HL-60 (cell line): ENCODE results near the gene SOAT2.

Source experiments
- DNase-seq, 2 experiments: peaks; one replicate each; pipeline ENCODE4 v3.0.0-alpha.2; 2010 to 2020; ENCODE audit warnings: low read depth in 1 of 2, low spot score in 1 of 2
- H3K27ac ChIP-seq: fragments of 250-450 bp; sonication (Bioruptor Pico); replicated peaks from 2 replicates; pipeline ENCODE4 v1.5.1; 2020; ENCODE audit warnings: mild to moderate bottlenecking, moderate library complexity
- H3K27me3 ChIP-seq: fragments of 250-450 bp; sonication (Bioruptor Pico); 2 replicates; pipeline ENCODE4 v1.5.1; 2021; ENCODE audit warnings: mild to moderate bottlenecking, moderate library complexity; ENCODE audit not compliant: insufficient read depth, poor library complexity, severe bottlenecking
- H3K4me3 ChIP-seq: replicated peaks from 2 replicates; pipeline ENCODE4 v1.5.1; 2011; ENCODE audit warnings: mild to moderate bottlenecking, control low read depth, low read length; ENCODE audit not compliant: insufficient read depth
- GABPA ChIP-seq: IDR thresholded peaks from 2 replicates; pipeline ENCODE4 v1.6.1; 2012; ENCODE audit warnings: low read depth
- POLR2AphosphoS5 ChIP-seq: IDR thresholded peaks from 2 replicates; pipeline ENCODE4 v1.6.1; 2012; ENCODE audit warnings: low read depth
- SPI1 ChIP-seq: IDR thresholded peaks from 2 replicates; pipeline ENCODE4 v1.6.1; 2012; ENCODE audit warnings: low read depth, mild to moderate bottlenecking, borderline replicate concordance
- TF ChIP-seq, protein P1 (sequence below): IDR thresholded peaks from one replicate; pipeline ENCODE4 v1.5.1; 2011; ENCODE audit warnings: low read length, control low read depth, inconsistent platforms; ENCODE audit not compliant: insufficient read depth
- TF ChIP-seq, protein P2 (sequence below): IDR thresholded peaks from 2 replicates; pipeline ENCODE4 v1.6.1; 2012; ENCODE audit warnings: low read depth; ENCODE audit not compliant: insufficient replicate concordance

The SOAT2 gene

DNA sequence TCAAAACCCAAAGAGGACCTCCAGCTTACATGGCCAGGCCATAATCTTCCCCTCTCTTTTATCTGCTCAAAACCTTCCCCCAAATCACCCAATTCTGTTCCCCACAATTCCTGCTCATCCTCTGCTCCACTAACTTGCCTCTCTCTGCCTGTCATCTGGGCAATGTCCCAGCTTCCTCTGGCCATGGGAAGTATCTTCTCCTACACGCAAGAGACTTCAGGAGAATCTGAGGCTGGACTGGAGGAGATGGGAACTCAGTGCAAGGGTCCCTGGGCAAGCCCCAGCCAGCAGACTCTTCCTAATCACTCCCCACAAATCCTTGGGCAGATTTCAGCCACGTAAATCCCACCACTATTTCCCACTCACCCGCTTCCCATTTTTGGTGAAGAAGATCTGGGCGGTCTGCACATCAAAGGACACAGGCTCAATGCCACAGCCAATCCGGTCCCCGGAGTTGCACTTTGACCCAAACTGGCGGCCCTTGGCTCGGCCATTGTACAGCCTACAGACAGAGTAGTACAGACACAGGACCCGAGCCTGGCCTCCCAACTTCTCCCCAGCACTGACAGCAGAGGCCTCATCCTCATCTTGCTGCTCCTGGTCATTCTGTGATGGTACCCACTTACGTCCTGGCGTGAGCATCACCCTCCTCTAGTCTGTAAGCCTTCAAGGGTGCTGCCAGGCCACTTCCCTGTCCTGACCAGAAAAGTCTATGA is 28.8 kb upstream of the SOAT2 start:
- Histone ChIP-seq H3K27me3 (no peaks in the 10 kb centered on the region), H3K27ac (no peak overlapping the region), H3K4me3 (no peak overlapping the region)
- no peak for TF ChIP-seq GABPA
- TF ChIP-seq, protein P1, sequence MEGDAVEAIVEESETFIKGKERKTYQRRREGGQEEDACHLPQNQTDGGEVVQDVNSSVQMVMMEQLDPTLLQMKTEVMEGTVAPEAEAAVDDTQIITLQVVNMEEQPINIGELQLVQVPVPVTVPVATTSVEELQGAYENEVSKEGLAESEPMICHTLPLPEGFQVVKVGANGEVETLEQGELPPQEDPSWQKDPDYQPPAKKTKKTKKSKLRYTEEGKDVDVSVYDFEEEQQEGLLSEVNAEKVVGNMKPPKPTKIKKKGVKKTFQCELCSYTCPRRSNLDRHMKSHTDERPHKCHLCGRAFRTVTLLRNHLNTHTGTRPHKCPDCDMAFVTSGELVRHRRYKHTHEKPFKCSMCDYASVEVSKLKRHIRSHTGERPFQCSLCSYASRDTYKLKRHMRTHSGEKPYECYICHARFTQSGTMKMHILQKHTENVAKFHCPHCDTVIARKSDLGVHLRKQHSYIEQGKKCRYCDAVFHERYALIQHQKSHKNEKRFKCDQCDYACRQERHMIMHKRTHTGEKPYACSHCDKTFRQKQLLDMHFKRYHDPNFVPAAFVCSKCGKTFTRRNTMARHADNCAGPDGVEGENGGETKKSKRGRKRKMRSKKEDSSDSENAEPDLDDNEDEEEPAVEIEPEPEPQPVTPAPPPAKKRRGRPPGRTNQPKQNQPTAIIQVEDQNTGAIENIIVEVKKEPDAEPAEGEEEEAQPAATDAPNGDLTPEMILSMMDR, result no peak
- no peak for DNase-seq

DNA sequence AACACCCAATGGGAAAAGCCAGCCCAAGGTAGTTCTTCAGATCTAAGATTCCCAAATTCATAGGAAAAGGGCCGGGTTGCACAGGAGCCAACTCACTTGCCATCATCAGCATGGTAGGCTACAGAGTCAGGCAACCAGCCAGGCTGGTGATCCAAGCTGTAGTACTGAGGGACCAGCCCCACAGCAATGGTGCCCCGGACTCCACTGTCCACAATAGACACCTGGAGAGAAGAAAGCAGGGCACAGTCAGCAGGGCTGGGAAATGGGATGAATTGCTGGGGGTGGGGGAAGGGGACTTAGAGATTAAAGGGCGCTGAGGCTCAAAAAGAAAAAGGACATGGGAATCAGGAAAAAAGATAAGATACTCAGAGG is 28.3 kb upstream of the SOAT2 start:
- DNase-seq, result no peak
- TF ChIP-seq GABPA (no peak), SPI1 (no peak), POLR2AphosphoS5 (no peak)
- TF ChIP-seq, protein P2, sequence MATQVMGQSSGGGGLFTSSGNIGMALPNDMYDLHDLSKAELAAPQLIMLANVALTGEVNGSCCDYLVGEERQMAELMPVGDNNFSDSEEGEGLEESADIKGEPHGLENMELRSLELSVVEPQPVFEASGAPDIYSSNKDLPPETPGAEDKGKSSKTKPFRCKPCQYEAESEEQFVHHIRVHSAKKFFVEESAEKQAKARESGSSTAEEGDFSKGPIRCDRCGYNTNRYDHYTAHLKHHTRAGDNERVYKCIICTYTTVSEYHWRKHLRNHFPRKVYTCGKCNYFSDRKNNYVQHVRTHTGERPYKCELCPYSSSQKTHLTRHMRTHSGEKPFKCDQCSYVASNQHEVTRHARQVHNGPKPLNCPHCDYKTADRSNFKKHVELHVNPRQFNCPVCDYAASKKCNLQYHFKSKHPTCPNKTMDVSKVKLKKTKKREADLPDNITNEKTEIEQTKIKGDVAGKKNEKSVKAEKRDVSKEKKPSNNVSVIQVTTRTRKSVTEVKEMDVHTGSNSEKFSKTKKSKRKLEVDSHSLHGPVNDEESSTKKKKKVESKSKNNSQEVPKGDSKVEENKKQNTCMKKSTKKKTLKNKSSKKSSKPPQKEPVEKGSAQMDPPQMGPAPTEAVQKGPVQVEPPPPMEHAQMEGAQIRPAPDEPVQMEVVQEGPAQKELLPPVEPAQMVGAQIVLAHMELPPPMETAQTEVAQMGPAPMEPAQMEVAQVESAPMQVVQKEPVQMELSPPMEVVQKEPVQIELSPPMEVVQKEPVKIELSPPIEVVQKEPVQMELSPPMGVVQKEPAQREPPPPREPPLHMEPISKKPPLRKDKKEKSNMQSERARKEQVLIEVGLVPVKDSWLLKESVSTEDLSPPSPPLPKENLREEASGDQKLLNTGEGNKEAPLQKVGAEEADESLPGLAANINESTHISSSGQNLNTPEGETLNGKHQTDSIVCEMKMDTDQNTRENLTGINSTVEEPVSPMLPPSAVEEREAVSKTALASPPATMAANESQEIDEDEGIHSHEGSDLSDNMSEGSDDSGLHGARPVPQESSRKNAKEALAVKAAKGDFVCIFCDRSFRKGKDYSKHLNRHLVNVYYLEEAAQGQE, result no peak
- TF ChIP-seq, protein P1, result no peak
- Histone ChIP-seq H3K27ac (no peak overlapping the region), H3K27me3 (no peaks in the 10 kb centered on the region), H3K4me3 (no peak overlapping the region)

DNA sequence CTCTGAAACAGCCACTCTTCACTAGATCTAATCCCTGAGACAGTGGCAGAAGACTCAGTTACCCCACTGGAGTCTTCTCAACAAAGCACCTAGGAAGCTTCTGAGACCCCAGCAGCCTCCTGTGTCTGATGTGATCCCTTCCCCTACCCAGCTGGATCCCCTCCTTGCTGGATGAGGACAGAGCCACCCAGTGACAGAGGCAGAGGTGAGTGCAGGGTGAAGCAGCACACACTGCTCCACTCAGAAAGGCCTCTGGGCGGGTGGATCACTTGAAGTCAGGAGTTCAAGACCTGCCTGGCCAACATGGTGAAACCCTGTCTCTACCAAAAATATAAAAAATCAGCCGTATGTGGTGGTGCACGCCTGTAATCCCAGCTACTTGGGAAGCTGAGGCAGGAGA is 26.8 kb upstream of the SOAT2 start:
- no peak for DNase-seq
- Histone ChIP-seq H3K4me3 (no peak overlapping the region), H3K27me3 (no peaks in the 10 kb centered on the region), H3K27ac (no peak overlapping the region)
- TF ChIP-seq POLR2AphosphoS5 (no peak), GABPA (no peak), SPI1 (no peak)
- TF ChIP-seq, protein P2, result no peak
- TF ChIP-seq, protein P1, result no peak

DNA sequence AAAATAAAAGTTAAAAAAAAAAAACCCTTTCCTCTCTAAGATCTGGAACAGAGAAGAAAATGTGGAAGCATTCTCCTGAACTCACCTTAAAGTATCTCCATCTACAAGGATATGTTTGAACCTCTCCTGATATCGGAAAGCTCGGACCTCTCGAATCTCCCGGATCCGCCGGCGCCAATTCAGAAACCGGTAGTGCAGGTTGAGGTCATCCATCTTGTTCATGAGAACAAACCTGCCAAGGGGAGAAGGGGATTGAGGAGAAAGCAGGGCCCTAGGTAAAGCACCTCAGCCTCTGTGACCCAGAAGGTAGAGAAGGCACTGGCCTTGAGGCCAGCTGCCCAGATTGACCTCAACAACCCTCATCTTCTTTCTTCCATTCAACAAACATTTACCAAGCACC is 26.3 kb upstream of the SOAT2 start:
- no peak overlapping the region for H3K4me3 ChIP-seq
- no peaks in the 10 kb centered on the region for H3K27me3 ChIP-seq
- no peak overlapping the region for H3K27ac ChIP-seq
- TF ChIP-seq, protein P1, result no peak
- TF ChIP-seq SPI1, result no peak
- DNase-seq, result no peak
